HL-60 (cell line): Measurements from ENCODE around the gene AFAP1L1.

ENCODE experiments used
- DNase-seq, 2 experiments: peaks; one replicate each; pipeline ENCODE4 v3.0.0-alpha.2; 2010 to 2020; ENCODE audit warnings: low read depth in 1 of 2, low spot score in 1 of 2
- H3K27ac ChIP-seq: fragments of 250-450 bp; sonication (Bioruptor Pico); replicated peaks from 2 replicates; pipeline ENCODE4 v1.5.1; 2020; ENCODE audit warnings: mild to moderate bottlenecking, moderate library complexity
- H3K27me3 ChIP-seq: fragments of 250-450 bp; sonication (Bioruptor Pico); 2 replicates; pipeline ENCODE4 v1.5.1; 2021; ENCODE audit warnings: mild to moderate bottlenecking, moderate library complexity; ENCODE audit not compliant: insufficient read depth, poor library complexity, severe bottlenecking
- H3K4me3 ChIP-seq: replicated peaks from 2 replicates; pipeline ENCODE4 v1.5.1; 2011; ENCODE audit warnings: mild to moderate bottlenecking, control low read depth, low read length; ENCODE audit not compliant: insufficient read depth
- GABPA ChIP-seq: IDR thresholded peaks from 2 replicates; pipeline ENCODE4 v1.6.1; 2012; ENCODE audit warnings: low read depth
- POLR2AphosphoS5 ChIP-seq: IDR thresholded peaks from 2 replicates; pipeline ENCODE4 v1.6.1; 2012; ENCODE audit warnings: low read depth
- SPI1 ChIP-seq: IDR thresholded peaks from 2 replicates; pipeline ENCODE4 v1.6.1; 2012; ENCODE audit warnings: low read depth, mild to moderate bottlenecking, borderline replicate concordance
- TF ChIP-seq, protein P1 (sequence below): IDR thresholded peaks from 2 replicates; pipeline ENCODE4 v1.6.1; 2012; ENCODE audit warnings: low read depth; ENCODE audit not compliant: insufficient replicate concordance
- TF ChIP-seq, protein P2 (sequence below): IDR thresholded peaks from one replicate; pipeline ENCODE4 v1.5.1; 2011; ENCODE audit warnings: low read length, control low read depth, inconsistent platforms; ENCODE audit not compliant: insufficient read depth

Gene AFAP1L1

GRCh38 chr5:149372932-149373331, 101.3 kb downstream of the AFAP1L1 start:
- no peak for DNase-seq
- no peak for TF ChIP-seq SPI1
- no peak for TF ChIP-seq POLR2AphosphoS5
- TF ChIP-seq GABPA: no peak
- TF ChIP-seq, protein P1, sequence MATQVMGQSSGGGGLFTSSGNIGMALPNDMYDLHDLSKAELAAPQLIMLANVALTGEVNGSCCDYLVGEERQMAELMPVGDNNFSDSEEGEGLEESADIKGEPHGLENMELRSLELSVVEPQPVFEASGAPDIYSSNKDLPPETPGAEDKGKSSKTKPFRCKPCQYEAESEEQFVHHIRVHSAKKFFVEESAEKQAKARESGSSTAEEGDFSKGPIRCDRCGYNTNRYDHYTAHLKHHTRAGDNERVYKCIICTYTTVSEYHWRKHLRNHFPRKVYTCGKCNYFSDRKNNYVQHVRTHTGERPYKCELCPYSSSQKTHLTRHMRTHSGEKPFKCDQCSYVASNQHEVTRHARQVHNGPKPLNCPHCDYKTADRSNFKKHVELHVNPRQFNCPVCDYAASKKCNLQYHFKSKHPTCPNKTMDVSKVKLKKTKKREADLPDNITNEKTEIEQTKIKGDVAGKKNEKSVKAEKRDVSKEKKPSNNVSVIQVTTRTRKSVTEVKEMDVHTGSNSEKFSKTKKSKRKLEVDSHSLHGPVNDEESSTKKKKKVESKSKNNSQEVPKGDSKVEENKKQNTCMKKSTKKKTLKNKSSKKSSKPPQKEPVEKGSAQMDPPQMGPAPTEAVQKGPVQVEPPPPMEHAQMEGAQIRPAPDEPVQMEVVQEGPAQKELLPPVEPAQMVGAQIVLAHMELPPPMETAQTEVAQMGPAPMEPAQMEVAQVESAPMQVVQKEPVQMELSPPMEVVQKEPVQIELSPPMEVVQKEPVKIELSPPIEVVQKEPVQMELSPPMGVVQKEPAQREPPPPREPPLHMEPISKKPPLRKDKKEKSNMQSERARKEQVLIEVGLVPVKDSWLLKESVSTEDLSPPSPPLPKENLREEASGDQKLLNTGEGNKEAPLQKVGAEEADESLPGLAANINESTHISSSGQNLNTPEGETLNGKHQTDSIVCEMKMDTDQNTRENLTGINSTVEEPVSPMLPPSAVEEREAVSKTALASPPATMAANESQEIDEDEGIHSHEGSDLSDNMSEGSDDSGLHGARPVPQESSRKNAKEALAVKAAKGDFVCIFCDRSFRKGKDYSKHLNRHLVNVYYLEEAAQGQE: no peak
- TF ChIP-seq, protein P2, sequence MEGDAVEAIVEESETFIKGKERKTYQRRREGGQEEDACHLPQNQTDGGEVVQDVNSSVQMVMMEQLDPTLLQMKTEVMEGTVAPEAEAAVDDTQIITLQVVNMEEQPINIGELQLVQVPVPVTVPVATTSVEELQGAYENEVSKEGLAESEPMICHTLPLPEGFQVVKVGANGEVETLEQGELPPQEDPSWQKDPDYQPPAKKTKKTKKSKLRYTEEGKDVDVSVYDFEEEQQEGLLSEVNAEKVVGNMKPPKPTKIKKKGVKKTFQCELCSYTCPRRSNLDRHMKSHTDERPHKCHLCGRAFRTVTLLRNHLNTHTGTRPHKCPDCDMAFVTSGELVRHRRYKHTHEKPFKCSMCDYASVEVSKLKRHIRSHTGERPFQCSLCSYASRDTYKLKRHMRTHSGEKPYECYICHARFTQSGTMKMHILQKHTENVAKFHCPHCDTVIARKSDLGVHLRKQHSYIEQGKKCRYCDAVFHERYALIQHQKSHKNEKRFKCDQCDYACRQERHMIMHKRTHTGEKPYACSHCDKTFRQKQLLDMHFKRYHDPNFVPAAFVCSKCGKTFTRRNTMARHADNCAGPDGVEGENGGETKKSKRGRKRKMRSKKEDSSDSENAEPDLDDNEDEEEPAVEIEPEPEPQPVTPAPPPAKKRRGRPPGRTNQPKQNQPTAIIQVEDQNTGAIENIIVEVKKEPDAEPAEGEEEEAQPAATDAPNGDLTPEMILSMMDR: no peak

DNA sequence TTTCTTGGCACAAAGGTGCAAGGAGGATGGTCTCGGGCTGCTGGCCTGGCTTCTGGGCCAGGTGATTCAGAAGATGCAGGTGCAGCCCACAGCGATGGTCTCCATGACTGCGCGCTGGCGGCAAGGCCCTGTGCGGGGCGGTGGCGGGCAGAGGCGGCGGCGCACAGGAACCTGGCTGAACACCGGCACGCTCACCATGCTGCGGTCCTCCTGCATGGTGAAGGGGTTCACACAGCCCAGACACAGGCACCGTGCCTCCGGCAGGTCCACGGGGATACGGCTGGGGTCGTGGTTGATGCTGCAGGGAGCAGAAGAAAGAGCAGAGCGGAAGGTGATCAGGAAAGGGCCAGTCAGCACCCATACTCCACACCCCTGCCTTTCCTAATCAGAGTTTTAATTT, 102.6 kb downstream of the AFAP1L1 start:
- TF ChIP-seq SPI1 (no peak), GABPA (no peak), POLR2AphosphoS5 (no peak)
- TF ChIP-seq, protein P1: no peak
- TF ChIP-seq, protein P2: no peak
- Histone ChIP-seq H3K27ac (no peak overlapping the region), H3K4me3 (no peak overlapping the region), H3K27me3 (no peaks in the 10 kb centered on the region)
- DNase-seq: no peak

More at GRCh38 chr5:149372932-149373331, 101.3 kb downstream of the AFAP1L1 start:
- Histone ChIP-seq H3K4me3 (no peak overlapping the region), H3K27ac (no peak overlapping the region), H3K27me3 (no peaks in the 10 kb centered on the region)

DNA sequence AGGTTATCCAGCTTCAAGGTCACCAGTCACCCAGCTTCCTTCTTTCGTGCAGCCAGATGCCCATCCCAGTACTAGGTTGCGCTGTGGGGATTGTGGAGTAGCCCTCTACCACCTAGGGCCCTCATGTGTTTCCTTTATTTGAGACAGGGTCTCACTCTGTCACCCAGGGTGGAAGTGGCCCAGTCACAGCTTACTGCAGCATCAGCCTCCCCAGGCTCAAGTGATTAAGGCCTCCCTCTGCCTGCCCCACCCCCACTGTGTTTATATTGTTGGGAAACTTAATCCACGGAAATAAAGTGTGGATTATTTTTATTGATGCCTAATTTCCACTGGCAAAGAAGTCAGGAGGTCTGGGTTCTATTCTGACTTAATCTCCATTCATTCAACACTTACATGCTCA, 103.1 kb downstream of the AFAP1L1 start:
- no peak overlapping the region for H3K4me3 ChIP-seq
- no peak for DNase-seq
- no peak for TF ChIP-seq POLR2AphosphoS5
- TF ChIP-seq, protein P2: no peak
- TF ChIP-seq GABPA: no peak
- no peak for TF ChIP-seq SPI1
- TF ChIP-seq, protein P1: no peak
- H3K27me3 ChIP-seq: no peaks in the 10 kb centered on the region
- H3K27ac ChIP-seq: no peak overlapping the region
